ENCODE measurements around the gene SLC17A2. TPM values are rescaled to one million over a fixed set of nuclear protein-coding genes. Genes with fewer than 3 reads are reported as not detected.
"Not testable (repeated sequence)": the region's sequence is repeated elsewhere in the genome, so short reads cannot be mapped to it uniquely, and the experiment has no call there.

The SLC17A2 gene
- total and polyA plus RNA-seq, 12 donors: not detected

- Histone ChIP-seq H3K4me3 (no peak overlapping the region), H3K27ac (no peak overlapping the region), H3K9me3 (no peaks in the 10 kb centered on the region), H3K27me3 (peaks cover 0 to 8% (median 0%) of the 10 kb centered on the region in 7 donors), H3K4me1 (no peaks in the 10 kb centered on the region), H3K36me3 (no peaks in the 10 kb centered on the region)
- no peak for ATAC-seq
- 88 to 89% methylated on average over 5 of the region's 5 CpGs for WGBS, 2 donors
- intact Hi-C loops (cut with DNase I): no loop called here
- no peak for TF ChIP-seq CTCF (IDR thresholded peaks at IDR 0.05)
- DNase-seq: no peak
Observed at GRCh38 chr6:25935953-25936352, 5.5 kb upstream of the SLC17A2 start.

GRCh38 chr6:25934735-25935313 lies 4.3 kb upstream of the SLC17A2 start:
- intact Hi-C loops (cut with DNase I): no loop called here
- no peak for TF ChIP-seq CTCF (IDR thresholded peaks at IDR 0.05)
- Histone ChIP-seq H3K36me3 (no peaks in the 10 kb centered on the region), H3K27ac (no peak overlapping the region), H3K4me3 (no peak overlapping the region), H3K9me3 (no peaks in the 10 kb centered on the region), H3K4me1 (no peaks in the 10 kb centered on the region), H3K27me3 (peaks cover 0 to 8% (median 0%) of the 10 kb centered on the region in 7 donors)
- ATAC-seq: no peak
- WGBS, 2 donors: 72 to 83% methylated on average over 3 of the region's 3 CpGs
- no peak for DNase-seq

GRCh38 chr6:25934156-25934555 lies 3.7 kb upstream of the SLC17A2 start:
- H3K27ac ChIP-seq: no peak overlapping the region
- H3K9me3 ChIP-seq: no peaks in the 10 kb centered on the region
- no peaks in the 10 kb centered on the region for H3K4me1 ChIP-seq
- H3K36me3 ChIP-seq: no peaks in the 10 kb centered on the region
- DNase-seq (no peak), ATAC-seq (no peak)
- no peak for TF ChIP-seq CTCF (IDR thresholded peaks at IDR 0.05)
- peaks cover 0 to 8% (median 0%) of the 10 kb centered on the region in 7 donors for H3K27me3 ChIP-seq
- WGBS, 2 donors: 80 to 81% methylated on average over 2 of the region's 2 CpGs
- intact Hi-C loops (cut with DNase I): no loop called here
- no peak overlapping the region for H3K4me3 ChIP-seq

- ATAC-seq (no peak), DNase-seq (no peak)
- intact Hi-C loops (cut with DNase I): no loop called here
- no peak overlapping the region for H3K27ac ChIP-seq
- H3K36me3 ChIP-seq: no peaks in the 10 kb centered on the region
- 25 to 47% methylated on average over 1 of the region's 1 CpG for WGBS, 2 donors
- no peaks in the 10 kb centered on the region for H3K9me3 ChIP-seq
- H3K4me1 ChIP-seq: peaks cover 0 to 13% (median 0%) of the 10 kb centered on the region in 9 donors
- no peak for TF ChIP-seq CTCF (IDR thresholded peaks at IDR 0.05)
- no peak overlapping the region for H3K4me3 ChIP-seq
- H3K27me3 ChIP-seq: peaks cover 0 to 3% (median 0%) of the 10 kb centered on the region in 7 donors
Observed at GRCh38 chr6:25931411-25931709, 869 bp upstream of the SLC17A2 start.

GRCh38 chr6:25929785-25930184 lies 706 bp downstream of the SLC17A2 start:
- intact Hi-C loops (cut with DNase I); ATAC-seq; H3K36me3 ChIP-seq; DNase-seq; H3K27ac ChIP-seq; H3K27me3 ChIP-seq; H3K9me3 ChIP-seq; H3K4me3 ChIP-seq: not testable (repeated sequence)
- peaks cover 0 to 13% (median 0%) of the 10 kb centered on the region in 9 donors for H3K4me1 ChIP-seq
- WGBS, 2 donors: 91 to 94% methylated on average over 12 of the region's 12 CpGs
